Tibial nerve (tissue), 4 donors: ENCODE measurements around the gene NTF4.

Experiments used
- CTCF ChIP-seq, 5 experiments: fragments of 200-600 bp in 3 of 5; fragments of 450-650 bp in 2 of 5; sonication (generic) in 3 of 5; IDR thresholded peaks; one replicate each; pipeline ENCODE4 v1.5.1; 2016 to 2019; ENCODE audit warnings: antibody characterized with exemption in 5 of 5, mild to moderate bottlenecking in 3 of 5, moderate library complexity in 2 of 5
- EP300 ChIP-seq, 2 donors: sonication (generic); formaldehyde crosslinking; IDR thresholded peaks; one replicate each; pipeline ENCODE4 v1.6.1; 2017; ENCODE audit warnings: antibody characterized with exemption in 2 of 2, mild to moderate bottlenecking in 1 of 2
- POLR2A ChIP-seq, 2 donors: fragments of 450-650 bp; IDR thresholded peaks; one replicate each; pipeline ENCODE4 v1.6.1; 2017; ENCODE audit warnings: antibody characterized with exemption in 2 of 2, mild to moderate bottlenecking in 2 of 2, moderate library complexity in 2 of 2

- TF ChIP-seq CTCF (IDR thresholded peaks at IDR 0.05) (no peak), POLR2A (IDR thresholded peaks at IDR 0.05) (no peak), EP300 (IDR thresholded peaks at IDR 0.05) (no peak)
Observed at GRCh38 chr19:49084206-49085019, 19.8 kb upstream of the NTF4 start.
